Activated CD8-positive, alpha-beta T cell treated with anti-CD3 and anti-CD28 coated beads for 36 hours (primary cell): ENCODE measurements around the gene RPAIN. TPM values are rescaled to one million over a fixed set of nuclear protein-coding genes. Genes with fewer than 3 reads are reported as not detected.

Source experiments
- ATAC-seq: fragments of 200-7000 bp; cut with Tn5 transposase; one replicate; pipeline ENCODE4 v1.10.0; 2021; ENCODE audit warnings: mild to moderate bottlenecking, moderate library complexity
- CTCF ChIA-PET: fragments of 350-600 bp; sonication (Branson Sonifier 250); formaldehyde crosslinking; loops from one replicate; lab custom pipeline; 2021; ENCODE audit warnings: antibody characterized with exemption; lab: Charles Lee
- POLR2A ChIA-PET: fragments of 350-600 bp; sonication (Branson Sonifier 250); formaldehyde crosslinking; loops from one replicate; lab custom pipeline; 2021; ENCODE audit warnings: antibody characterized with exemption; lab: Charles Lee
- DNase-seq: peaks from one replicate; pipeline ENCODE4 v3.0.0-alpha.2; 2020
- H3K27ac Mint-ChIP-seq: one replicate; pipeline ENCODE4 v1.8.0; 2021; ENCODE audit warnings: mild to moderate bottlenecking, mixed read lengths
- H3K27me3 Mint-ChIP-seq: one replicate; pipeline ENCODE4 v1.8.0; 2021; ENCODE audit warnings: mixed read lengths
- H3K36me3 Mint-ChIP-seq: one replicate; pipeline ENCODE4 v1.8.0; 2021; ENCODE audit warnings: low read depth, mixed read lengths
- H3K4me1 Mint-ChIP-seq: one replicate; pipeline ENCODE4 v1.8.0; 2021; ENCODE audit warnings: low read depth, mixed read lengths
- H3K4me3 Mint-ChIP-seq: one replicate; pipeline ENCODE4 v1.8.0; 2021; ENCODE audit warnings: mild to moderate bottlenecking, moderate library complexity, mixed read lengths
- H3K9me3 Mint-ChIP-seq: one replicate; pipeline ENCODE4 v1.8.0; 2021; ENCODE audit warnings: mixed read lengths
- CTCF ChIP-seq: fragments of 200-600 bp; IDR thresholded peaks from one replicate; pipeline ENCODE4 v1.8.0; 2022; ENCODE audit warnings: antibody characterized with exemption, mild to moderate bottlenecking
- intact Hi-C: fragments of 100-400 bp; cut with micrococcal nuclease; formaldehyde crosslinking; loops from one replicate; pipeline ENCODE4 v1.10.0; 2022
- total RNA-seq, 2 experiments: library from RNA; stranded (reverse); gene quantifications; one replicate each; pipeline ENCODE4 v1.2.3, GENCODE V29; 2021

RPAIN gene
- total RNA-seq, 2 experiments from 2014 or later = 56.9 to 61.4 TPM

GRCh38 chr17:5437721-5438317 lies 17.8 kb downstream of the RPAIN start:
- intact Hi-C loops = no loop called here
- Mint-ChIP-seq H3K27me3 (no peaks in the 10 kb centered on the region), H3K4me1 (peaks cover 34% of the 10 kb centered on the region), H3K9me3 (no peaks in the 10 kb centered on the region), H3K4me3 (peak overlapping the region; percentile 81), H3K27ac (peak overlapping the region; percentile 84), H3K36me3 (peaks cover 53% of the 10 kb centered on the region)
- ChIA-PET POLR2A (interaction anchor here (0.7 to 3.2 kb wide), 8 partner anchors 10 to 37 kb away, joined by 3 to 30 read pairs (median 4); partner anchors contain the start of genes NUP88 and RPAIN), CTCF (interaction anchor here (1.3 to 6.4 kb wide), 6 partner anchors 10 to 240 kb away, joined by 3 to 68 read pairs (median 20); partner anchors contain the start of genes DHX33, NUP88 and RPAIN)
- ATAC-seq (no peak), DNase-seq (no peak)
- TF ChIP-seq CTCF = no peak

DNA sequence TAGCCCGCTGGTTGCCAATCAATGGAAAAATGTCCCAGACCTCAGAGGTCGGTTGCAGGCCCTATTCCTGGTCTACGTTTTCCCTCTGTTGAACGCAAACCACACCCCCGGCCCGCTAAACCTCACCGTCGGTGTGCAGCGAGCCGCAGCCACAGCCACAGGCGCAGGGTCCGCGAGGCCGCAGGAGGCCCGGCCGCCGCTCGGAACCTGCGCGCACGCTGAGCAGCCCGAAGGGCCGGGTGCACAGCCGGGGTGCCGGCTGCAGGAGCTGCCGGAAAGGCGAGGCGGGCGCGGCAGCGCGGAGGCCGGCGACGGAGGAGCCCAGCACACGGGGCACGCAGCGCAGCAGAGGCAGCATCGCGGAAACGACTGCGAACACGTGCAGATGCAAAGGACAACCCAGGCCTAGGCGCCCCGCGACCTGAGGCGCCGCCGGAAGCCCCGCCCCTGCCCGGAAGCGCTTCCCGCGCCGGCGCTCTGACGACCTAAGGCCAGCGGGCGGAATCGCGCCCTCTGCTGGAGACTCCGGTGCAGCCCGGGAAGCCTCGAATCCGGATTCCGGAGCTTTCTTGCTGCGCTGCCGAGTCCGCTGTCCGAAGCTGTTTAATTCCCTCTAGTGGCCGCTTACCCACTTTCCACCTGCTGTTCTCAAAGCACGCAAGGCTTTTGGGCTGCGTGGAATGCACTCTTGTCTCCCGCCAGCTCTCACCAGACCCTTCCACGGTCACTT lies 18.9 kb downstream of the RPAIN start, which contains the start of gene C1QBP:
Gene C1QBP, minus strand, starts transcription at position 440 of the 730 bp plus-strand sequence. Its CDS starts 82 bp downstream, at position 358.
- Mint-ChIP-seq H3K4me3 (peak within 1 kb of the TSS; percentile 81), H3K36me3 (peaks cover 49% of the 10 kb centered on the region), H3K9me3 (no peaks in the 10 kb centered on the region), H3K27ac (peak within 1 kb of the TSS; percentile 84), H3K4me1 (peaks cover 34% of the 10 kb centered on the region), H3K27me3 (no peaks in the 10 kb centered on the region)
- DNase-seq = peak; percentile 95
- intact Hi-C loops = no loop called here
- TF ChIP-seq CTCF = peak; percentile 98
- POLR2A ChIA-PET = interaction anchor here (0.6 to 3.2 kb wide), 12 partner anchors 8 to 134 kb away, joined by 3 to 30 read pairs (median 4); partner anchors contain the start of genes NUP88 and RPAIN
- CTCF ChIA-PET = interaction anchor here (0.6 to 6.4 kb wide), 35 partner anchors 10 to 350 kb away, joined by 3 to 68 read pairs (median 5); partner anchors contain the start of genes DHX33, NLRP1, NUP88 and RPAIN
- ATAC-seq = peak; percentile 97

- POLR2A ChIA-PET = interaction anchor here (0.9 to 3.2 kb wide), 12 partner anchors 9 to 67 kb away, joined by 3 to 30 read pairs (median 4); partner anchors contain the start of genes DHX33, NUP88 and RPAIN
These were observed 19.4 kb downstream of the RPAIN start for GRCh38 chr17:5439446-5439764.

GRCh38 chr17:5443728-5444127 lies 23.7 kb downstream of the RPAIN start:
- H3K27ac Mint-ChIP-seq = no peak overlapping the region
- peaks cover 10% of the 10 kb centered on the region for H3K4me1 Mint-ChIP-seq
- H3K9me3 Mint-ChIP-seq = no peaks in the 10 kb centered on the region
- ChIA-PET CTCF (interaction anchor here (1.6 kb wide), 1 partner anchor 10 kb away, joined by 4 read pairs; no protein-coding TSS in a partner anchor), POLR2A (interaction anchor here (1.1 to 2.4 kb wide), 3 partner anchors 13 to 116 kb away, joined by 3 to 7 read pairs (median 3); partner anchors contain the start of genes NUP88 and RPAIN)
- TF ChIP-seq CTCF = no peak
- H3K4me3 Mint-ChIP-seq = no peak overlapping the region
- DNase-seq (no peak), ATAC-seq (no peak)
- intact Hi-C loops = no loop called here
- no peaks in the 10 kb centered on the region for H3K27me3 Mint-ChIP-seq
- H3K36me3 Mint-ChIP-seq = peaks cover 37% of the 10 kb centered on the region

More at GRCh38 chr17:5439446-5439764, 19.4 kb downstream of the RPAIN start:
- Mint-ChIP-seq H3K36me3 (peaks cover 49% of the 10 kb centered on the region), H3K4me3 (peak overlapping the region; percentile 81), H3K27ac (peak overlapping the region; percentile 81), H3K27me3 (no peaks in the 10 kb centered on the region), H3K4me1 (peaks cover 34% of the 10 kb centered on the region), H3K9me3 (no peaks in the 10 kb centered on the region)
- ATAC-seq (no peak), DNase-seq (no peak)
- no peak for TF ChIP-seq CTCF
- intact Hi-C loops = no loop called here
- CTCF ChIA-PET = interaction anchor here (0.7 to 6.4 kb wide), 33 partner anchors 10 to 350 kb away, joined by 3 to 68 read pairs (median 6); partner anchors contain the start of genes DHX33, NLRP1, NUP88 and RPAIN
